Epithelial cell of prostate (primary cell): ENCODE results near the gene ADAMTS2.

Experiments
- DNase-seq: peaks from one replicate; pipeline ENCODE4 v3.0.0-alpha.2; 2011; ENCODE audit warnings: low read depth, low spot score
- H3K27ac ChIP-seq: fragments of 450-650 bp; 2 replicates; pipeline ENCODE4 v1.5.1; 2017; ENCODE audit warnings: mild to moderate bottlenecking

ADAMTS2 gene

GRCh38 chr5:179301376-179301775 lies 43.9 kb downstream of the ADAMTS2 start:
- DNase-seq: no peak
- H3K27ac ChIP-seq: no peak overlapping the region

DNA sequence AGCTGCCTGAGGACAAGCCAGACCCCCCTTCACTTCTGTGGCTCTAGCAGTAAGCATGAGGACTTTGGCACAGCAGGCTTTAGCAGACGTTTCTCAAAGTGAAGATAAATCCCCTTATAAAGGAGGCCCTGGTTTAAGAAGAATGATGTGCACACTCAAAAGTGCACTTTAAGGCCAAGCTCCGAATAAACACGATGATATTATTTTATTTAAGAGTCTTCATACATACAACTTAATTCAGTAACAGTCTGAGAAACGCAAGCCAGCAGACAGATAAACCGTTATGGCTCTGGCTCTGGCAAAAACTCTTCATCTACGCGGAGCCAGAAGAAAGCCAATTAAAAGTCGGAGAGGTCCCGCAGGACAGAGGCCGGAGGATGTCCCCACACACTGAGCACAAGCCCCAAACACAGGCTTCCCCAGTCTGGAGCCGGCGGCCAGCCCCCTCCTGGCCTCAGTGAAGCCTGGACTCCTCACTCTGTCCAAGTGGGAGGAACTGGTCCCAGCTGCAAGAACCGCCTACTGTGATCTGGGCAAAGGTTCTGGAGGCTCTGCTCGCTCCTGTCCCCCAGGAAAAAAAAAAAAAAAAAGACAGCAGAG lies 44.6 kb downstream of the ADAMTS2 start:
- no peak overlapping the region for H3K27ac ChIP-seq
- no peak for DNase-seq

GRCh38 chr5:179298181-179298993 lies 46.9 kb downstream of the ADAMTS2 start:
- no peak overlapping the region for H3K27ac ChIP-seq
- DNase-seq: no peak

DNA sequence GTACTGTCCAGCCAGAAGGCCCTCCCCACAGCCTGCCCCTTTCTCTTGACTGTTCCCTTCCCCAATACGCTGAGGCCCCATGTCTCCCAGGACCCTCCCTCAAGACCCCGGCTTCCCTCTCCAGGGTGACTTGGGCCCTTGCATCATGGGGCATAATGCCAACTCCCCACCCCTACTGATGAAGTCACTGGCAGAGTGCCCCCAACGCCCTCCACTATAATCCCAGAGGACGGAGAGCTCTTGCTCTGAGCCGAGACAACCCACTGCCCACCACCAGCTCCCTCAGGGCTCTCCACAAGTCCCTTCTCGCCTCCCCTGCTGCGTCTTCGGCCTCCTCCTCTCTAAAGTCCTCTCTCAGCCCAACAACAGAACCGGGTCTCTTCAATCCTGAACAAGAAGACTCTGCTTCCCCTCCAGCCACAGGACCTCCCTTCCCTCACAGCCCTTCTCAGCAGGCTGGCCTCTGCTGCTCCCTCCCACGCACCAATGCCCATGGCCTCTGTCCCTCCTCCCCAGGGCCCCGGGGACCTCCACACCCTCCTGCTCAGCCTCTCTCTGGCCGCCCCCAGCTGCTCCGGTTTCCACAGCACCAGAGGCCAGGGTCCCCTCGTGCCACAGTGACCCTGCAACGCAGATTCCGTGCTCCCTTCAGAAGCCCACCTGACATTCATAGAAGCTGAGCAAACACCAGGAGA lies 47.6 kb downstream of the ADAMTS2 start:
- H3K27ac ChIP-seq: no peak overlapping the region

DNA sequence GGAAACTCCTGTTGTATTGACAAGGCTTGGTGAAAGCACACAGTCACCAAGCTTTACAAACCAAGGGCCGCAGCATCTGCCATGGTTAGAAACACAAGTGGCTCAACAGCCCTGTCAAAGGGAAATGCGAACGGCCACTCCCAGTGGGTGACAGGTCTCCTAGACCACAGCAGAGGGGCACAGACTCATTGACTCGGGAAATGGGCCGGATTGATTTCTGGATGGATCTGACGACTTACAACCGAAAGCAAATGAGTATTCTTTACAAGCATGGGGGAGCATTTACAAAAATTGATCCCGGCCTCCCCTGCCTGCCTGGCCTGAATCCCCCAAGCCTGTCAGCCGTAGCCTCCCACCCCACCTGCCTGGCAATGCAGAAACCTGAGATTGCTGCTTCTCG lies 48.2 kb downstream of the ADAMTS2 start:
- DNase-seq: no peak

More for the DNA sequence above, 47.6 kb downstream of the ADAMTS2 start:
- no peak for DNase-seq

GRCh38 chr5:179296150-179296821 lies 49.0 kb downstream of the ADAMTS2 start:
- H3K27ac ChIP-seq: no peak overlapping the region
- DNase-seq: no peak

More for the DNA sequence above, 48.2 kb downstream of the ADAMTS2 start:
- no peak overlapping the region for H3K27ac ChIP-seq

GRCh38 chr5:179295778-179296149 lies 49.5 kb downstream of the ADAMTS2 start:
- no peak overlapping the region for H3K27ac ChIP-seq
- no peak for DNase-seq

GRCh38 chr5:179294891-179295777 lies 50.1 kb downstream of the ADAMTS2 start:
- DNase-seq: no peak
- H3K27ac ChIP-seq: no peak overlapping the region

- no peak overlapping the region for H3K27ac ChIP-seq
- no peak for DNase-seq
Observed at GRCh38 chr5:179294131-179294780, 51.0 kb downstream of the ADAMTS2 start.

GRCh38 chr5:179292681-179293635 lies 52.3 kb downstream of the ADAMTS2 start:
- no peak for DNase-seq
- no peak overlapping the region for H3K27ac ChIP-seq

DNA sequence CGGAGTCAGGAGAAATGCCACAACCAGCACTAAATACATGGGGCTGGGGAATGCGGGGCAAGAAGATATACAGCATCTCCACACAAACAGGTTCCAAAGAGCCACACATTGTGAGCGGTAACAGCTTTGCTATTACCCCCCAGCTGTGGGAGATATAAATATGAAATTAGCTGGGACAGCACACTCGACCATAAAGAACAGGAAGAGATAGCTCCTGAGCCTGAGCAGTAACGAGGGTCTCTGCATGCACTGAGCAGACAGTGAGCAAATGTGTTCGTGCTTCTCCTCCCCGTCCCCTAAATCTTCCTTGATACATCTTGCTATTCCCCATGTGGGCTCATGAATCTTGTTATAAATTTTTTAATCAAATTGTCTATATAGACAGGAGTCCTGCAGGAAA lies 53.1 kb downstream of the ADAMTS2 start:
- no peak for DNase-seq
- no peak overlapping the region for H3K27ac ChIP-seq

GRCh38 chr5:179290681-179291540 lies 54.4 kb downstream of the ADAMTS2 start:
- no peak overlapping the region for H3K27ac ChIP-seq
- no peak for DNase-seq

DNA sequence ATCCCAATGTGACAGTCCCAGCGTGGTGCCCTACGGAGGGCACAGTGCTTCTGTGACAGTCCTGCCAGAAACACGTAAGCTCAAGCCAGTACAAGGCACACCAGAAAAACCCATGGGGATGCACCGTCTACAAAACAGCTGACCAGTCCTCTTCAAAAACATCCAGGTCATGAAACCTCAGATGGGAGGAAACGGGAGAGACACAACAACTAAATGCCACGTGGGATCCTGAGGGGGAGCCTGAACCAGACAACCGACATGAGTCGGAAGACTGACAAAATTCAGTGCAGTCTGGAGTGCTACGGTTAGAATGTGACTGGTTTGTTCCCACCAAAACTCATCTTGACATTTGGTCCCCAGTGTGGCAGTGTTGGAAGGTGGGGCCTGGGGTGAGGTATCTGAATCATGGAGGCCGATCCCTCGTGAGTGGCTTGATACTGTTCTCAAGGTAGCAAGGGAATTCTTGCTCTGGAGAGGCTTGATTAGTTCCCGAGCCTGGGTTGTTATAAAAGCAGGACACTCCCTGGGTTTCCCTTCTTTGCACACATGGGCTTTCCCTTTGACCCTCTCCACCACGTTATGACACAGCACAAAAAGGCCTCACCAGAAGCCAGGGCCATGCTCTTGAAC lies 55.4 kb downstream of the ADAMTS2 start:
- no peak overlapping the region for H3K27ac ChIP-seq
- no peak for DNase-seq

- no peak overlapping the region for H3K27ac ChIP-seq
- DNase-seq: no peak
Observed at GRCh38 chr5:179288809-179289185, 56.5 kb downstream of the ADAMTS2 start.

GRCh38 chr5:179288101-179288808 lies 57.0 kb downstream of the ADAMTS2 start:
- DNase-seq: no peak
- no peak overlapping the region for H3K27ac ChIP-seq

DNA sequence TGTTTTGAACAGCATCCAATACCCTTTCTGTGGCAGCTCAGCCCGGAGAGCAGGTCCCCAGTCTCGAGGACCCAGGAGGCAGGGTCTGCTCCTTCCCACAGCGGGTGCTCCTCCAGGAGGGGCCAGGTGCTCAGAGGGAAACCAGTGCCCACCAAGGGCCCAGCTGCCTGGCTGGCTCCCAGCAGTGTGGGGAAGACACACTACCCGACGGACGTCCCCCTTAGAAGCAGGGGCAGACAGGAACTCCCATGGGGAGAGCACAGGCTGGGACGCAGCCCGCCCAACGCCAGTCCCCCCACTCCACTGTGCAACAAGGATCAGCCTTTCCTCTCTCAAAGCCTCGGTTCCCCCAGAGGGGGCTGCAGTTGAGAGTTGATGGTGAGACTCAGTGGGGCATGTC lies 57.6 kb downstream of the ADAMTS2 start:
- no peak for DNase-seq

More for the DNA sequence above, 57.6 kb downstream of the ADAMTS2 start:
- H3K27ac ChIP-seq: no peak overlapping the region
